Peyer's patch (tissue), 4 donors: Measurements from ENCODE around the gene RPTOR. TPM values are rescaled to one million over a fixed set of nuclear protein-coding genes. Genes with fewer than 3 reads are reported as not detected.

Experiments
- DNase-seq, 3 donors: peaks; one replicate each; pipeline ENCODE4 v3.0.0-alpha.2; 2017 to 2019
- H3K27ac ChIP-seq, 4 donors: fragments of 200-600 bp; sonication (generic); one replicate each; pipeline ENCODE4 v1.5.1; 2016 to 2019
- H3K27me3 ChIP-seq, 2 donors: fragments of 200-600 bp; sonication (generic); one replicate each; pipeline ENCODE4 v1.5.1; 2019
- H3K36me3 ChIP-seq, 3 donors: fragments of 200-600 bp; sonication (generic); one replicate each; pipeline ENCODE4 v1.5.1; 2016 to 2019
- H3K4me1 ChIP-seq, 4 donors: fragments of 200-600 bp; sonication (generic); one replicate each; pipeline ENCODE4 v1.5.1; 2016 to 2019
- H3K4me3 ChIP-seq, 4 donors: fragments of 200-600 bp; sonication (generic); 1 replicate in 3 of 4; 2 replicates in 1 of 4; pipeline ENCODE4 v1.5.1; 2016 to 2019; ENCODE audit warnings: mild to moderate bottlenecking in 1 of 4
- H3K9me3 ChIP-seq, 4 donors: fragments of 200-600 bp; sonication (generic); one replicate each; pipeline ENCODE4 v1.5.1; 2016 to 2019; ENCODE audit warnings: mild to moderate bottlenecking in 1 of 4
- CTCF ChIP-seq, 6 experiments: fragments of 450-650 bp in 4 of 6; fragments of 200-600 bp in 2 of 6; sonication (generic) in 1 of 6; IDR thresholded peaks; one replicate each; pipeline ENCODE4 v1.5.1; 2017 to 2019; ENCODE audit warnings: antibody characterized with exemption in 6 of 6, mild to moderate bottlenecking in 3 of 6, moderate library complexity in 1 of 6
- POLR2A ChIP-seq, 2 donors: fragments of 450-650 bp; IDR thresholded peaks; one replicate each; pipeline ENCODE4 v1.5.1; 2017; ENCODE audit warnings: antibody characterized with exemption in 2 of 2, mild to moderate bottlenecking in 2 of 2, moderate library complexity in 2 of 2
- total RNA-seq, 4 donors: library from RNA; depleted of rRNA; stranded (reverse); fragments of >200 nt; gene quantifications; one replicate each; pipeline ENCODE4 v1.1.0, GENCODE V29; 2016

The RPTOR gene
- total RNA-seq, 4 donors from 2014 or later, result 42.4 to 73.6 (median 64.2) TPM

GRCh38 chr17:80791758-80792284 is 247.2 kb downstream of the RPTOR start:
- peaks cover 0 to 42% (median 13%) of the 10 kb centered on the region in 4 donors for H3K4me1 ChIP-seq
- H3K27me3 ChIP-seq, result no peaks in the 10 kb centered on the region
- DNase-seq, result peak in 2 of 3 donors; percentile 27 to 81
- peak overlapping the region; percentile 43 to 79 (median 60) for H3K27ac ChIP-seq
- H3K36me3 ChIP-seq, result no peaks in the 10 kb centered on the region
- TF ChIP-seq CTCF (IDR thresholded peaks at IDR 0.05) (no peak), POLR2A (IDR thresholded peaks at IDR 0.05) (no peak)
- no peaks in the 10 kb centered on the region for H3K9me3 ChIP-seq
- no peak overlapping the region for H3K4me3 ChIP-seq

- Histone ChIP-seq H3K9me3 (no peaks in the 10 kb centered on the region), H3K36me3 (no peaks in the 10 kb centered on the region), H3K27me3 (no peaks in the 10 kb centered on the region), H3K27ac (peak overlapping the region; percentile 43 to 79 (median 60)), H3K4me3 (no peak overlapping the region), H3K4me1 (peaks cover 0 to 42% (median 13%) of the 10 kb centered on the region in 4 donors)
- no peak for TF ChIP-seq POLR2A (IDR thresholded peaks at IDR 0.05)
- no peak for TF ChIP-seq CTCF (IDR thresholded peaks at IDR 0.05)
- DNase-seq, result no peak
Observed at GRCh38 chr17:80792373-80792781, 247.7 kb downstream of the RPTOR start.

GRCh38 chr17:80793421-80793820 is 248.8 kb downstream of the RPTOR start:
- TF ChIP-seq POLR2A (IDR thresholded peaks at IDR 0.05), result no peak
- no peak for TF ChIP-seq CTCF (IDR thresholded peaks at IDR 0.05)
- peak overlapping the region in 2 of 4 donors; percentile 59 to 79 for H3K27ac ChIP-seq
- H3K4me3 ChIP-seq, result no peak overlapping the region
- H3K36me3 ChIP-seq, result no peaks in the 10 kb centered on the region
- H3K9me3 ChIP-seq, result no peaks in the 10 kb centered on the region
- DNase-seq, result no peak
- peaks cover 0 to 42% (median 13%) of the 10 kb centered on the region in 4 donors for H3K4me1 ChIP-seq
- H3K27me3 ChIP-seq, result no peaks in the 10 kb centered on the region

- Histone ChIP-seq H3K4me3 (no peak overlapping the region), H3K27ac (peak overlapping the region in 2 of 4 donors; percentile 59 to 79), H3K9me3 (no peaks in the 10 kb centered on the region), H3K36me3 (no peaks in the 10 kb centered on the region), H3K4me1 (peaks cover 0 to 42% (median 12%) of the 10 kb centered on the region in 4 donors), H3K27me3 (no peaks in the 10 kb centered on the region)
- TF ChIP-seq CTCF (IDR thresholded peaks at IDR 0.05) (no peak), POLR2A (IDR thresholded peaks at IDR 0.05) (no peak)
- DNase-seq, result no peak
Observed at GRCh38 chr17:80793851-80794267, 249.2 kb downstream of the RPTOR start.

GRCh38 chr17:80794281-80795089 is 249.8 kb downstream of the RPTOR start:
- DNase-seq, result no peak
- Histone ChIP-seq H3K9me3 (no peaks in the 10 kb centered on the region), H3K4me1 (peaks cover 0 to 42% (median 9%) of the 10 kb centered on the region in 4 donors), H3K27me3 (no peaks in the 10 kb centered on the region), H3K4me3 (no peak overlapping the region), H3K36me3 (no peaks in the 10 kb centered on the region), H3K27ac (peak overlapping the region in 2 of 4 donors; percentile 56 to 79)
- TF ChIP-seq POLR2A (IDR thresholded peaks at IDR 0.05), result no peak
- TF ChIP-seq CTCF (IDR thresholded peaks at IDR 0.05), result no peak
